Breast epithelium (tissue), 4 donors: ENCODE measurements around the gene UFL1. TPM values are rescaled to one million over a fixed set of nuclear protein-coding genes. Genes with fewer than 3 reads are reported as not detected.
"Not testable (repeated sequence)": the region's sequence is repeated elsewhere in the genome, so short reads cannot be mapped to it uniquely, and the experiment has no call there.

Source experiments
- DNase-seq, 2 donors: peaks; one replicate each; pipeline ENCODE4 v3.0.0-alpha.2; 2019; ENCODE audit warnings: low spot score in 2 of 2
- H3K27ac ChIP-seq, 2 donors: fragments of 200-600 bp; sonication (generic) in 1 of 2; one replicate each; pipeline ENCODE4 v1.5.1; 2016 to 2019; ENCODE audit warnings: mild to moderate bottlenecking in 1 of 2
- H3K27me3 ChIP-seq, 2 donors: fragments of 200-600 bp; sonication (generic) in 1 of 2; one replicate each; pipeline versions ENCODE4 v1.5.1 to v1.6.0; 2017 to 2019; ENCODE audit warnings: control low read depth in 1 of 2, mild to moderate bottlenecking in 1 of 2
- H3K36me3 ChIP-seq: fragments of 200-600 bp; one replicate; pipeline ENCODE4 v1.5.1; 2019
- H3K4me1 ChIP-seq, 2 donors: fragments of 200-600 bp; sonication (generic); one replicate each; pipeline ENCODE4 v1.5.1; 2016 to 2019; ENCODE audit warnings: control low read depth in 1 of 2
- H3K4me3 ChIP-seq, 3 donors: fragments of 200-600 bp; sonication (generic); 1 replicate in 2 of 3; 2 replicates in 1 of 3; pipeline ENCODE4 v1.5.1; 2016 to 2019; ENCODE audit warnings: mild to moderate bottlenecking in 3 of 3, moderate library complexity in 2 of 3
- H3K9me3 ChIP-seq, 2 donors: fragments of 200-600 bp; sonication (generic) in 1 of 2; one replicate each; pipeline ENCODE4 v1.5.1; 2016 to 2019; ENCODE audit warnings: control low read depth in 1 of 2
- CTCF ChIP-seq, 3 donors: fragments of 450-650 bp; IDR thresholded peaks; one replicate each; pipeline ENCODE4 v1.5.1; 2016 to 2017; ENCODE audit warnings: antibody characterized with exemption in 3 of 3, mild to moderate bottlenecking in 3 of 3, moderate library complexity in 3 of 3
- POLR2A ChIP-seq: fragments of 450-650 bp; IDR thresholded peaks from one replicate; pipeline ENCODE4 v1.6.1; 2016; ENCODE audit warnings: antibody characterized with exemption, mild to moderate bottlenecking, moderate library complexity
- POLR2AphosphoS5 ChIP-seq, 3 donors: sonication (generic); formaldehyde crosslinking; IDR thresholded peaks; one replicate each; pipeline ENCODE4 v1.6.1; 2017; ENCODE audit warnings: antibody characterized with exemption in 3 of 3
- intact Hi-C: fragments of 100-400 bp; cut with DNase I; formaldehyde crosslinking; loops from one replicate; pipeline ENCODE4 v1.15.1; 2023; ENCODE audit warnings: low total_unique reads
- total RNA-seq, 3 donors: library from RNA; depleted of rRNA; stranded (reverse); fragments of >200 nt; gene quantifications; one replicate each; pipeline ENCODE4 v1.1.0, GENCODE V29; 2016

Gene UFL1
- 10 to 100 TPM; 22.6 to 29.9 (median 28.0) TPM for total RNA-seq

- H3K9me3 ChIP-seq: no peaks in the 10 kb centered on the region
- peak within 1 kb of the TSS; percentile 84 to 90 (median 87) for H3K4me3 ChIP-seq
- intact Hi-C loops: no loop called here
- H3K4me1 ChIP-seq: no peaks in the 10 kb centered on the region
- H3K27me3 ChIP-seq: no peaks in the 10 kb centered on the region
- DNase-seq: peak; percentile 89 to 92
- peak within 1 kb of the TSS; percentile 94 to 95 for H3K27ac ChIP-seq
- TF ChIP-seq CTCF (IDR thresholded peaks at IDR 0.05) (no peak), POLR2AphosphoS5 (IDR thresholded peaks at IDR 0.05) (peak; percentile 92 to 96 (median 94)), POLR2A (peak; percentile 76)
- no peaks in the 10 kb centered on the region for H3K36me3 ChIP-seq
These were observed at the start of gene UFL1 for GRCh38 chr6:96521644-96522464. TSS of gene UFL1 (plus strand) at chr6:96521806. CDS start at chr6:96521874, 68 bp downstream.

GRCh38 chr6:96472291-96472690, 49.3 kb upstream of the UFL1 start:
- H3K27ac ChIP-seq, H3K27me3 ChIP-seq, H3K4me3 ChIP-seq, DNase-seq, intact Hi-C loops, H3K36me3 ChIP-seq, H3K9me3 ChIP-seq, H3K4me1 ChIP-seq: not testable (repeated sequence)

- no peak overlapping the region for H3K4me3 ChIP-seq
- intact Hi-C loops: no loop called here
- no peaks in the 10 kb centered on the region for H3K27me3 ChIP-seq
- TF ChIP-seq CTCF (IDR thresholded peaks at IDR 0.05) (no peak), POLR2AphosphoS5 (IDR thresholded peaks at IDR 0.05) (no peak), POLR2A (no peak)
- H3K36me3 ChIP-seq: no peaks in the 10 kb centered on the region
- DNase-seq: no peak
- no peaks in the 10 kb centered on the region for H3K4me1 ChIP-seq
- peaks cover 2 to 4% of the 10 kb centered on the region in 2 donors for H3K9me3 ChIP-seq
- H3K27ac ChIP-seq: no peak overlapping the region
These were observed 42.9 kb upstream of the UFL1 start for GRCh38 chr6:96478695-96479094.

- no peak for TF ChIP-seq POLR2AphosphoS5 (IDR thresholded peaks at IDR 0.05)
- TF ChIP-seq POLR2A: no peak
- no peak for TF ChIP-seq CTCF (IDR thresholded peaks at IDR 0.05)
- Histone ChIP-seq H3K27me3 (no peaks in the 10 kb centered on the region), H3K9me3 (peaks cover 21 to 48% of the 10 kb centered on the region in 2 donors), H3K4me1 (no peaks in the 10 kb centered on the region), H3K36me3 (no peaks in the 10 kb centered on the region), H3K4me3 (no peak overlapping the region), H3K27ac (no peak overlapping the region)
- intact Hi-C loops: no loop called here
- no peak for DNase-seq
These were observed 29.7 kb upstream of the UFL1 start for GRCh38 chr6:96491926-96492325.

GRCh38 chr6:96499781-96500180, 21.8 kb upstream of the UFL1 start:
- Histone ChIP-seq H3K27ac (no peak overlapping the region), H3K27me3 (no peaks in the 10 kb centered on the region), H3K9me3 (peaks cover 17% of the 10 kb centered on the region in 2 donors), H3K36me3 (no peaks in the 10 kb centered on the region), H3K4me1 (no peaks in the 10 kb centered on the region), H3K4me3 (no peak overlapping the region)
- no peak for TF ChIP-seq POLR2A
- TF ChIP-seq POLR2AphosphoS5 (IDR thresholded peaks at IDR 0.05): no peak
- no peak for TF ChIP-seq CTCF (IDR thresholded peaks at IDR 0.05)
- intact Hi-C loops: no loop called here
- no peak for DNase-seq
